GM10847 (cell line): Measurements from ENCODE around the gene PHOSPHO1.

ENCODE experiments used
- POLR2A ChIP-seq: IDR thresholded peaks from 2 replicates; pipeline ENCODE4 v1.6.1; 2011; ENCODE audit not compliant: insufficient read length; ENCODE audit errors: extremely low read depth

The PHOSPHO1 gene

DNA sequence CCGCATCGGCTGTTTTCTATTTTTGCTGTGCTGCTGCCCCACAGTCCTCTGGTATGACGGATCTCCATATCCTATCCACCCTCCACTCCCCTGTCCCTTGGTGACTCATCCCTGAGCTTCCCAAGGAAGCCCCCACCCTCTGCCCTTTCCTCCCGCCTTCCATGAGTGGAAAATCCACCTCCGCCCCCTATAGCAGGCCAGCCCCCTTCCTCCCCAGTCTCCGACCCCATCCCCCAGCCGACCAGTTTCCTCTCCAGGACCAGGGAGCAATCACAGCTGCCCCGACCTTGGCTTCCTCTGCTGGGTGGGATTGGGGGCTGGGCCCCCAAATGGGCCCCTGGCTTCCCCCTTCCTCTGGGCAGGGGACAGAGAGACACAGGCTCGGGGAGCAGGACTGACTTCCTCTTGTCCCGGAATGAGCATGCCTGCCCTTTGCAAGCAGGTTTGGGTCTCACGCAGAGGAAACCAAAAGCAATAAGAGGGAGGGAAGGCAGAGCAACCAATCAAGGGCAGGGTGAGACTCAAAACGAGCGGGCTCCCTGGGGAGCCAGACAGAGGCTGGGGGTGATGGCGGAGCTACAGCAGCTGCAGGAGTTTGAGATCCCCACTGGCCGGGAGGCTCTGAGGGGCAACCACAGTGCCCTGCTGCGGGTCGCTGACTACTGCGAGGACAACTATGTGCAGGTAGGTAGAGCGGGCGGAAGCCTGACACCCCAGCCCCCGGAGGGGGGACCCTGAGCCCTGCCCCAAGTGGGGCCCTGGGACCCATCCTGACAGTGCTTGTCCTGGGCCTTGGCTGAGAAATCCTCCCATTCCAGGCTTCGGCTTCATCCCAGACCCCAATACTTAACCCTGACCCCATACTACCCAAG lies 20.2 kb downstream of the PHOSPHO1 start, which contains the start of the genes ABI3 and GNGT2:
ABI3 (plus strand) TSS at position 550 of the 872 bp plus-strand sequence; CDS start at position 568, 18 bp downstream.
GNGT2 (minus strand) TSS at position 417 of the 872 bp plus-strand sequence. CDS start 3,152 bp downstream, outside the sequence.
- TF ChIP-seq POLR2A, result peak; percentile 93

DNA sequence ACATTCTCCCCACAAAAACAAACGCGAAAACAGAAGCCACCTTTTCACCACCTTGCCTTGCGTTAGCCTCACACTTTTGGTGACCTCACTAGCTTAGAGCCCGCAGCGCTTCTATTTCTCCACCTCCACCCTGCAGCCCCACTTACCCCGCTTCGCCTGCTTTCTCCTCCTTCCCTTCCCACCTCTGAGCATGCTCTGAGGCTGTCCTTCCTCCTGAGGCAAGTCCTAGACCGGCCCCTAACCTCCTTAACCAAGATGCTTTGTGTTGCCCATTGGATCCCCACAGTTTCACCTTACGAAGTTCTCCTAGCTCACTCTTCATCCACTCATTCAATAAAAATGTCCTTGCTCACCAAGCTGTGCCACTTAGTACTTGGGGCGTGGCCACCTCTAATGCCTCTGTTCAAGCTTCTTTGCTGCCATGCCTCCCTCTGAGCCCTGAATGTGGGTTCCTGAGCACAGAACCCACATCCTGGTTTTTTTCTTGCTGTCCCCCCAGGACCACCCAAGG lies 21.5 kb downstream of the PHOSPHO1 start:
- no peak for TF ChIP-seq POLR2A

DNA sequence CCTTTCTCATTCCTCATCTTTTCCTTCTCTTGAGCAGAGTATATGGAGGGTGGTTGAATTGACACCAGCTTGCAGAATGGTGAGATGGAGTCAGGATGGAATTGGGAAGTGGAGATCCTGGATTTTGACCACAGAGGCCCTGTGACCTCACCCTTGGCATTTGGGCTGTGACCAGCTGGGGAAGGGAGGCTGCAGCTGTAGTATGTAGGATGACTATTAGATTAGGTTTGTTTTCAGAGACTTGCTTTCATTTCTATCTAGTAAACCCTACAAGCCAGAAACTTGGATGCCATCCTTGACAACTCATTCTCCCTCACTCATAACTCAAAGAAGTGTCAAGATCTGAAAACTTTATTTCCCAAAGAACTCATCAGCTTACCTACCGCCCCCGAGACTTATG lies 26.1 kb downstream of the PHOSPHO1 start:
- TF ChIP-seq POLR2A, result no peak

DNA sequence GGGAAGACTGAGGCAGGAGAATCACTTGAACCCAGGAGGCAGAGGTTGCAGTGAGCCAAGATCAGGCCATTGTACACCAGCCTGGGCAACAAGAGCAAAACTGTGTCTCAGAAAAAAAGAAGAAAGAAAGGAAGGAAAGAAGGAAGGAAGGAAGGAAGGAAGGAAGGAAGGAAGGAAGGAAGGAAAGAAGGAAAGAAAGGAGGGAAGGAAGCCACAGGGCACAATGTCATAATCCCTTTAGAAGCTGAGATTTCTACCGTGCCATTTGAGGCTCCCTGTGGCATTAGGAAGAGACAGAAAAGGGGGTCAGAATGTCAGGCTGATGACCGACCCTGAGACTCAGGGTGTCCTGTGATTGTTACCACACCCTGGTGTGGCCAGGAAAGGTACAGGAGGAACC lies 26.8 kb downstream of the PHOSPHO1 start:
- TF ChIP-seq POLR2A, result no peak

DNA sequence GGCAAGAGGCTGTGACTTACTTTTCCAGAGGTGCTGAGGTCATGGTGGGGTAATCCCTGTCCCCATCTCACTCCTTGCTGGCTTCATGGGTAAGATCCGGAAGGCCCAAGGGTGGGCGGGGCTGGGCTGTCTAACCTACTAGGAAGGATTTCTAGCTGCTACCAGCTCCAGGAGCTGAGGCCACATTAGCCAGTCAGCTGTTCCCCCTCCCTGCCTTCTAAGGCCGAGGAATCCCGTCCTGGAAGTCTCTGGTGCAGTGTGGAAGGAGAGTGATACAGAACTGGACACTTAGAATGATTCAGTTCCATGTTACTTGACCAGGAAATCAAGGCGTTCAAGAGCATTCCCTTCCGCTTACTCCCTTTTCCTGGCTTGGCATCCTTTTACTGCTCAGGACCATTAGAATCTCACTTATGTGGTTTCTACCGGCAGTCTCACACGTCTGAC lies 29.1 kb downstream of the PHOSPHO1 start:
- TF ChIP-seq POLR2A, result no peak

DNA sequence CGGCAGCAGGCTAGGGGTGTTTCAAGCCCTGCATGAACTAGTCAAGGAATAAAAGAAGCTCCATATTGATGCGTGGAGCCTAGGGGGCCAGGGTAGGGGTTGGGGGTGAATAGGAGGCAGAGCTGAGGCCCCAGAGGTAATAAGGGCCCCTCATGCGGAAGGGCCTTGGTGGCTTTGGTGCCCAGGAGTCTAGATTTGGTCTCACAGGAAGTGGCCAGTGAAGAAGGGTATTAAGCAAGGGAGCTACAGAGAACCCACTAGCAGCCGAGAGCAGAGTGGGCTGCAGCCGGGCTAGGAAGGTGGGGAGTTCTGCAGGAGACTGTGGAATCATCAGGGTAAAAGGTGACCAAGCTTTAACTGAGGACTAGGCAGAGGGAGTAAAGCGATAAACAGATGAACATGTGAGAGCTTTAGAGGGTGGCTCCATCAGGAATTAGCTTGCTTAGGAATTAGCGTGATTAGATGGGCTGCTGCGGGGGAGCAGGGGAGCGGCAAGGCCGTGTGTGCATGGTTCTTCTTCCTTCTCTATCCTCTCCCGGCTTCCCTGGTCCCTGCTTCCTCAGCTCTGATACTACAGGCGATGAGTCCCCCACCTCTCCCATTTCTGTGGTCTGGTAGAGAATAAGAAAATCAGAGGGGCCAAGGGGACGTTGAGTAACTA lies 30.0 kb downstream of the PHOSPHO1 start:
- no peak for TF ChIP-seq POLR2A

DNA sequence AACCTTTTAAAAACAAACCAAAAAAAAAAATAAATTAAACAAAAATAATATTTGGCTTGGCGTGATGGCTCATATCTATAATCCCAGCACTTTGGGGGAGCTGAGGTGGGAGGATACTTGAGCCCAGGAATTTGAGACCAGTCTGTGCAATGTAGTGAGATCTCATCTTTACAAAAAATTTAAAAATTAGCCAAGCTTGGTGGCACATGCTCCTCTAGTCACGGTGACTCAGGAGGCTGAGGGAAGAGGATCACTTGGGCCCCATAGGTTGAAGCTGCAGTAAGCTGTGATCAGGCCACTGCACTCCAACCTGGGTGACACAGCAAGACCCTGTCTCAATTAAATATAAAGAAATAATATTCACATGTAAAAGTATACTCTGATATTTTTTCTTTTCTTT lies 32.4 kb downstream of the PHOSPHO1 start:
- no peak for TF ChIP-seq POLR2A

DNA sequence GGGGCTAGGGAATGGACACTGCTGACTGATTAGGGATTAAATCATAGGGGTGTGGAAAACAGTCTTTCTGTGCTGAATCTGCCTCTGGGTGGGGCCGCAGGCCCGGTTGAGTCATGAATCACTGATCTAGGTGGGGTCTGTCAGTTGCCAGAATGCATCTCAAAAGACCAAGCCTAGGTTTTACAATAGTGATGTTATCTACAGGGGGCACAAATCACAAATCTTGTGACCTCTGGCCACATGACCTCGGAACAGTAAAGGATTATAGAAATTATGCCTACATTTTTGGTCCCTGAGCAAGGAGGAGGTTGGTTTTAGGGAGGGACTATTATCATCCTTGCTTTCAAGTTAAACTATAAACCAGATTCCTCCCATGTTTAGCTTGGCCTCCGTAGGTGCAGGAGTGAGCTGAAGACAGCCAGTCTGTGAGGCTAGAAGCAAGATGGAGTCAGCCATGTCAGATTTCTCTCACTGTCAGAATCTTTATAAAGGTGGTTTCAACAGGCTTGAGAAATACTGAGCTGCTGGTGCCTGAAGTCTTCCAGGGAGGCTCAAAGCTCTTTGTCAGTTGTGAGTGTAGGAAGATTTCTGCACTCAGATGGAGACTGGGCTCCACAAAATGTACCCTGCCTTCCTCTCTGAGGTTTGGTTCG lies 33.1 kb downstream of the PHOSPHO1 start:
- TF ChIP-seq POLR2A, result no peak

DNA sequence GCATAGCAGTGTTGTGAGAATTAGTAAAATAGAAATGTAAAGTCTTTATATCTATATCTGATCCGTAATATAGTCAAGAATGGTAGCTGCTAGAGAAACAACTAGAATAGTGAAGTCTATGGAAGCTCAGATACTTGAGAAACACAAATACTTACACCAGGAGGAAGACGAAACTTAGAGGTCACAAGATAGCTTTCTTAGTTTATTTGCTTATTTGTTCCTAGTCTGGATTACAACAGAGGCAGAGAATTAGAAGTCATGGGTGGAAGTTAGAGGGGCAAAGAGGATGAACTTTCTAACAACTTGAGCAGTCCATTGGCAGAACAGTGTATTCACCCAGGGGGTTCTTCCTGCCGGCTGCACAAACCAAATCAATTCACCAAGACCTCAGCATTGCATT lies 34.1 kb downstream of the PHOSPHO1 start:
- no peak for TF ChIP-seq POLR2A

DNA sequence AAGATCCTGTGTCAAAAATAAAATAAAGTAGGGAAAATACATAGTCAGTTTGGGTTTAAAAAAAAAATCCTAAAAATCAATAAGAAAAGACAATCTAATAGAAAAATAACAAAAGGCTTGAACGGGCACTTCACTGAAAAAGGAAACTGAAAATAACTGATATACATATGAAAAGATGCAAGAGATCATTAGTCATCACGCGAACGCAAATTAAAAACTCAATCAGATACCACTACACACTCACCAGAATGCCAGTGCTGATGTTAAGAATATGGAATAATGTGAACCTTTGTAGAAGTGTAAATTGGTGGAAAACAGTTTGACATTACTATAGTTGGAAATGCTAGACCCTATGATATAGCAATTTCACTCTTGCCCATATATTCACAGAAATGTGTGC lies 34.8 kb downstream of the PHOSPHO1 start:
- no peak for TF ChIP-seq POLR2A

DNA sequence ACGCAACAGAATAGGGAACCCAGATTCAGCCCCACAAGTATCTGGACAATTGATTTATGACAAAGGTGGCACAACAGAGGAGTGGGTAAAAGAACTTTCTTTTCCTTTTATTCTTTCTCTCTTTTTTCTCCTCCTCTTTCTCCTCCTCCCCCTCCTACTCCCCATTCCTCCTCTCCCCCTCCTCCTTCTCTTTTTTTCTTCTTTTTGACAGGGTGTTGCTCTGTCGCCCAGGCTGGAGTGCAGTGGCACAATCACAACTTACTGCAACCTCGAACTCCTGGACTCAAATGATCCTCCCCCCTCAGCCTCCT lies 36.3 kb downstream of the PHOSPHO1 start:
- no peak for TF ChIP-seq POLR2A

DNA sequence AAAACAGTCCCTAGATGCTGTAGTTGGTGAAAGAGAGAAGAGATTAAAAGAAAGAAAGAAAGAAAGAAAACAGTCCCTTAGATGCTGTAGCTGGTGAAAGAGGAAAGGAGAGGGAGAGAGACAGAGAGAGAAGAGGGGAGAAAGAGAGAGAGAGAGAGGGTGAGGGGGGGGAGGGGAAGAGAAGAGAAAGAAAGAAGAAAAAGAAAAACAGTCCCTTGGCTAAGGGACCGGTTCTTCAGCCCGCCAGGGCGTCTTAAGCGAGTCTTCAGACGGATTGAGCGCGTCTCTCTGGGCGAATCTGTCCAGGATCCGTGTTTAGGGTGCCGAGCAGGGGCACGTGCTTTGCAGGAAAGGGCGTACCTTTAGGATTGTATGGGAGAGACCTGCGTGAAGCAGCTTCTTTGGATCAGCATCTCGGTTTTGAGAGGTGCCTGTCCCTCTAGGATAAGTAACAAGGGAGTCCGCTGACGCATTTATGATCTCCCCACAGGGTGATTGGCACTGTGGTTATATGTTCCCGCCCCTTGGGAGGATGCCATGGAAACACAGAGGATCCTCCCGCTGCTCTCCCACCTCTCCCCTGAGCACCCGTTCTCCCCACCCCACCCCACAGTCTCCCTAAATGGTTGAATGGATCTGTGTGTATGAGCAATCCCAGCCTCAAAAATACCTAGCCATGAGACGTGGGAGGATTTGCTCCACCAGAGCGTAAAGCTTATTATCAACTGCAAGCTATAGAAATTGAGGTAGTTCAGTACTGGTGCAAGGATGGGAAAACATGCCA lies 36.9 kb downstream of the PHOSPHO1 start:
- no peak for TF ChIP-seq POLR2A

DNA sequence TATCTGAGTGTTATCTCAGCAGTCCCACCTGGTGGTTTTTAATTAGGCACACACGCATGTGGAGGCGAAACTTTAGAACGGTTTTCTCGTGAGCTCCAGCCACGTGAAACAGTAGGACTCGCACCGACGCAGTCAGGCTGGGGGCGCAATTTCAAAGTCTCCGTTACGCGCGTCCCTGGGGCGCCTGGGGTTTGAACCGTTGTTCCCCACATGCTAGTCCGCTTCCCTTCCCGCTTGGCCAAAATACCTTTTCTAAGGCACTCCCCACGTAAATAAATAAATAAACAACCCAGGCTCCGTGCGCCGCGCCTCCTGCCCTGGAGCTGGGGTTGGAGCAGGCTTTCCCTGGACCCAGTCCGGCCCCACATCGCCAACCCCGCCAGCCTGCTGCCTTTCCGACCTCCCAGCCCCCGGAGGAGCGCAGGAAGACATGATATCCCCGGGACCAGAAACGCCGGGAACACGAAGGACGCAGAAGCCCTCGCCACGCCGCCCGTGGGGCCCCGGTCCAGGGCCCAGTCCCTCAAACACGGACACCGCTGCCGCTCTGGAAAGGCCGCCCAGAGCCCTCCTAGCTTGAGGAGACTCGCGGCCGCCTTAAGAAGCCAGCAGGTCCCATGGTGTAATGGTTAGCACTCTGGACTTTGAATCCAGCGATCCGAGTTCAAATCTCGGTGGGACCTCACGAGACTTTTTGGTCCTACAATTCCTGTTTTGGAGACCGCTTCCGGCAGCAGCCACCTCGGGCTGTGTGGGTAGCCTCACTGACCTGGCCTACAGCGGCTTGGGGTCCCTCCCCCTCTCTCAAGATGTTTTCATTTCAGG lies 38.5 kb downstream of the PHOSPHO1 start:
- peak; percentile 9 for TF ChIP-seq POLR2A

DNA sequence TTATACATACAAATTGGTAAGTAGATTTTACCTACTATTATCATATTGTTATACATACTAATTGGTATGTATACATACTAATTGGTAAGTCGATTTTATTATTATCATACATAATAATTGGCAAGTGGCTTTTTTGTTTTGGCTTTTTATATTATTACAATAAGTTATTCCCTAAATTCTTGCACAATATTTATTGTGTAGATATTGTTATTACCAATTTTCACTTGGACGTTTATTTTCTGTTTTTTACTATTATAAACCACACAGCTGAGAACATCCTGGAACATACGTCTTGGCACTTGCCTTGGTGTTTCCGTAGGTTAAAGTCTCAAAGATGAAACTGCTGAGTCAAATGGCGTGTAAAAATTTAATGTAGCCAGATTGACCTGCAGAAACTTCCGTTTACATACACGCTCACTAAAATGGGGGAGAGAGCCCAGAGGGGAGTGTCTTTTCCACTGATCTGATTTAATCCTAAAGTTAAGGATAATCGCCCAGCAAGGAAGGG lies 39.1 kb downstream of the PHOSPHO1 start:
- no peak for TF ChIP-seq POLR2A

DNA sequence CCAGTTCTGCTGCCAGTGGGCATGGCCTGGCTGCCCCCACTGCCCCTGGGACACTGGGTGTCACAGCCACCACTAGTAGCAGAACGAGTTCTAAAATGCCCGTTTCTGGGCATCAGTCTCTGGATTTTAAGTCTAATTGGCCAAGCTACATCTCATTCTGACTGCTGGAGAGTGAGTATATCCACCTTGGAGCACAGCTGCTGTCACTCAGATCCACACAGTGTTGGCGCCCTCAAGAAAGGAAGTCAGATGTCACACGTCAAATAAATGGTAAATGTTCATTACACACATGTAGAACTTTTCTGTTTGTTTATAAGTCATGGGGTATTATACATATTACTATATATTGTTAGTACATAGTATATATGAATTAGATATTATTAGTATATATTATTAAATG lies 39.7 kb downstream of the PHOSPHO1 start:
- TF ChIP-seq POLR2A, result no peak
